Common myeloid progenitor, CD34-positive (primary cell): ENCODE results near the gene CDKN2AIPNL.

Source experiments
- CTCF ChIA-PET: fragments of 350-600 bp; sonication (Branson Sonifier 250); formaldehyde crosslinking; loops from one replicate; lab custom pipeline; 2021; ENCODE audit warnings: antibody characterized with exemption; lab: Charles Lee
- POLR2A ChIA-PET: fragments of 350-600 bp; sonication (Branson Sonifier 250); formaldehyde crosslinking; loops from one replicate; lab custom pipeline; 2021; ENCODE audit warnings: antibody characterized with exemption; lab: Charles Lee
- DNase-seq, 3 donors: peaks; one replicate each; pipeline versions ENCODE4 v3.0.0 to v3.0.0-alpha.2; 2013
- H3K27ac ChIP-seq, 2 experiments: 1 replicate in 1 of 2; 2 replicates in 1 of 2; pipeline ENCODE4 v1.7.0; 2013; ENCODE audit warnings: inconsistent platforms in 2 of 2, low read length in 2 of 2, mild to moderate bottlenecking in 2 of 2, low read depth in 1 of 2, moderate library complexity in 1 of 2; ENCODE audit not compliant: severe bottlenecking in 2 of 2, insufficient read depth in 1 of 2, poor library complexity in 1 of 2
- H3K27me3 ChIP-seq, 5 experiments: replicated peaks in 2 of 5; 1 replicate in 3 of 5; 2 replicates in 2 of 5; pipeline versions ENCODE4 v1.6.1 to v1.7.0; 2013; ENCODE audit warnings: low read length in 4 of 5, mild to moderate bottlenecking in 2 of 5, moderate library complexity in 2 of 5, inconsistent platforms in 1 of 5; ENCODE audit not compliant: insufficient read depth in 5 of 5, control insufficient read depth in 4 of 5
- H3K36me3 ChIP-seq, 4 experiments: 1 replicate in 2 of 4; 2 replicates in 2 of 4; pipeline versions ENCODE4 v1.6.1 to v1.7.0; 2013; ENCODE audit warnings: low read length in 3 of 4, control low read depth in 1 of 4, mild to moderate bottlenecking in 1 of 4; ENCODE audit not compliant: control insufficient read depth in 4 of 4, insufficient read depth in 4 of 4
- H3K4me1 ChIP-seq, 4 experiments: 1 replicate in 3 of 4; 2 replicates in 1 of 4; pipeline versions ENCODE4 v1.6.1 to v1.7.1; 2013; ENCODE audit warnings: low read length in 3 of 4, mild to moderate bottlenecking in 3 of 4, control low read depth in 1 of 4, inconsistent platforms in 1 of 4, moderate library complexity in 1 of 4; ENCODE audit not compliant: control insufficient read depth in 4 of 4, insufficient read depth in 4 of 4; ENCODE audit errors: control extremely low read depth in 1 of 4
- H3K4me3 ChIP-seq, 7 experiments: 1 replicate in 4 of 7; 2 replicates in 3 of 7; pipeline versions ENCODE4 v1.5.1 to v1.7.0; 2013; ENCODE audit warnings: mild to moderate bottlenecking in 7 of 7, low read length in 6 of 7, moderate library complexity in 6 of 7, inconsistent platforms in 2 of 7, low read depth in 2 of 7, control low read depth in 1 of 7; ENCODE audit not compliant: insufficient read depth in 4 of 7, control insufficient read depth in 1 of 7; ENCODE audit errors: extremely low read depth in 1 of 7
- H3K9me3 ChIP-seq, 5 experiments: 1 replicate in 4 of 5; 2 replicates in 1 of 5; pipeline versions ENCODE4 v1.6.1 to v1.7.1; 2013; ENCODE audit warnings: low read length in 4 of 5, mild to moderate bottlenecking in 2 of 5, inconsistent platforms in 1 of 5, low read depth in 1 of 5, moderate library complexity in 1 of 5; ENCODE audit not compliant: control insufficient read depth in 4 of 5, insufficient read depth in 2 of 5; ENCODE audit errors: control extremely low read depth in 1 of 5
- WGBS: methylation state at CpG from one replicate; pipeline ENCODE4 v1.1.5; 2013; ENCODE audit not compliant: insufficient coverage; 5-methylcytosine and 5-hydroxymethylcytosine counted together

CDKN2AIPNL gene

DNA sequence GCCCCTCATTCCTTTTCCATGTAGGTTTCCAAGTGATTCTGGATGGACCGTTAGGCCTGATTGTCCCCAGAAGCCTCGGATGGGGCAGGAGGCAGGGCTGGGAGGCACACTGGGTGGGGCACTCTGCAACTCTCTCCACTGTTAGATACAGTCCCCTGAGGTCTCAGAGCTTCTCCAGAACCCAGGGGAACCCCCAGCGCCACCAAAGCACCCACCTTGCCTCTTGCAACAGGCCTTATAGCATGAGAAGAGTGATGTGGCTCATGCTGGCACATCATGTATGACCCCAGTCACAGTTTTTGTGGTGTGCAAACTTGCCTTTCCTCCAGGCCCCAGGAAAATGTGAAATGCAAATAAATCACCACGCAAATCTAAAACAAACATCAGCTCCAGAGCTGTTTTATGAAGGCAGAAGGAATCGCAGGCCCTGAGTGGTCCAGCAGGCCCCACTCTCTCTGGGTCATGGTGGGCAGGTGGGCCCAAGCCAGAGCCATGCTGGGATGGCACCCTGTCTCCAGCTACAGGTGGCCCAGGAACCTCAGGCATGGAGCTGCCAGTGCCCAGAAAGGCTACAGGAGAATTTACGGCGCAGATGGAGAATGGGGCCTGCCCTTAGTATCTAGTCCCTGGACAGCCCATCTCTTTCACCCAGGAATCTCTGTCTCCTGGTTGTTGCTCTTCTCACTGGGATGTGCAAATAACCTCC, 36.3 kb upstream of the CDKN2AIPNL start:
- POLR2A ChIA-PET, result no interaction called here
- no peaks in the 10 kb centered on the region for H3K4me1 ChIP-seq

DNA sequence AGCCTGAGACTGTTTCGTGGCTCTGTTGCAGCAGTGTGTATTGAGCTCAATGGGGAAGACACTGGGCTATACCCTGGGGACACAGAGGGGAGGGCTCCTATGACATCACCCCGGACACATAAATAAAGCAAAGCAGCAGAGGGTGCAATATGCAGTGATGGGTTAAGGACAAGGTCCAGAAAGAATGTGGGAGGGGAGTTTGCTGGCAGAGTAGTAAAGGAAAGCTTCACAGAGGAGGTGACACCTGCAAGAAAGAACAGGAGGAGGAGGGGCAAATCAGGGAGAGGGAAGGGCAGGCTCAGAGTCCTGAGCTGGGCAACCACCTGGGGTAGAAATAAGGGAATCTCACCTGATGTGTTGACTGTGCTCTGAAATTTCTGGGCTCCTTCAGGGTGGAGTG, 35.3 kb upstream of the CDKN2AIPNL start:
- H3K27ac ChIP-seq, result no peak overlapping the region
- WGBS, result 100% methylated on average over 1 of the region's 2 CpGs
- no peak for DNase-seq
- no peaks in the 10 kb centered on the region for H3K4me1 ChIP-seq
- H3K4me3 ChIP-seq, result no peak overlapping the region
- CTCF ChIA-PET, result interaction anchor here (1.6 kb wide), 1 partner anchor 16 kb away, joined by 5 read pairs; no protein-coding TSS in a partner anchor
- H3K27me3 ChIP-seq, result no peaks in the 10 kb centered on the region
- no peaks in the 10 kb centered on the region for H3K9me3 ChIP-seq
- POLR2A ChIA-PET, result interaction anchor here (0.6 to 1.0 kb wide), 2 partner anchors 19 to 39 kb away, joined by 3 read pairs; no protein-coding TSS in a partner anchor
- H3K36me3 ChIP-seq, result no peaks in the 10 kb centered on the region

More for the DNA sequence above, 36.3 kb upstream of the CDKN2AIPNL start:
- DNase-seq, result no peak
- CTCF ChIA-PET, result interaction anchor here (1.4 to 1.6 kb wide), 3 partner anchors 11 to 63 kb away, joined by 3 to 5 read pairs (median 4); no protein-coding TSS in a partner anchor
- Histone ChIP-seq H3K4me3 (no peak overlapping the region), H3K9me3 (no peaks in the 10 kb centered on the region), H3K27ac (no peak overlapping the region), H3K36me3 (no peaks in the 10 kb centered on the region), H3K27me3 (no peaks in the 10 kb centered on the region)
- 98% methylated on average over 6 of the region's 7 CpGs for WGBS

GRCh38 chr5:134445856-134446818, 34.5 kb upstream of the CDKN2AIPNL start:
- WGBS, result 99% methylated on average over 8 of the region's 8 CpGs
- ChIA-PET POLR2A (interaction anchor here (1.0 kb wide), 1 partner anchor 18 kb away, joined by 3 read pairs; no protein-coding TSS in a partner anchor), CTCF (interaction anchor here (0.6 to 1.9 kb wide), 6 partner anchors 9 to 454 kb away, joined by 3 to 5 read pairs (median 4); partner anchors contain the start of gene CDKN2AIPNL)
- Histone ChIP-seq H3K27ac (no peak overlapping the region), H3K27me3 (no peaks in the 10 kb centered on the region), H3K36me3 (no peaks in the 10 kb centered on the region), H3K9me3 (no peaks in the 10 kb centered on the region), H3K4me1 (no peaks in the 10 kb centered on the region), H3K4me3 (no peak overlapping the region)
- DNase-seq, result no peak

- CTCF ChIA-PET, result interaction anchor here (0.7 to 1.9 kb wide), 4 partner anchors 8 to 34 kb away, joined by 3 to 5 read pairs (median 4); partner anchors contain the start of gene CDKN2AIPNL
- Histone ChIP-seq H3K27me3 (no peaks in the 10 kb centered on the region), H3K4me1 (no peaks in the 10 kb centered on the region), H3K36me3 (no peaks in the 10 kb centered on the region), H3K9me3 (no peaks in the 10 kb centered on the region), H3K27ac (no peak overlapping the region), H3K4me3 (no peak overlapping the region)
- POLR2A ChIA-PET, result no interaction called here
- WGBS, result 100% methylated on average over 2 of the region's 5 CpGs
- DNase-seq, result no peak
Observed at GRCh38 chr5:134444941-134445471, 33.3 kb upstream of the CDKN2AIPNL start.

- Histone ChIP-seq H3K36me3 (no peaks in the 10 kb centered on the region), H3K9me3 (no peaks in the 10 kb centered on the region), H3K27me3 (no peaks in the 10 kb centered on the region), H3K27ac (no peak overlapping the region), H3K4me3 (no peak overlapping the region), H3K4me1 (peaks cover 4 to 26% (median 19%) of the 10 kb centered on the region in 4 experiments)
- ChIA-PET POLR2A (interaction anchor here (0.6 kb wide), 1 partner anchor 9 kb away, joined by 4 read pairs; no protein-coding TSS in a partner anchor), CTCF (no interaction called here)
- WGBS, result no CpG with 5 or more reads among the region's 3 CpGs
- DNase-seq, result no peak
Observed at GRCh38 chr5:134440201-134440755, 28.6 kb upstream of the CDKN2AIPNL start.

DNA sequence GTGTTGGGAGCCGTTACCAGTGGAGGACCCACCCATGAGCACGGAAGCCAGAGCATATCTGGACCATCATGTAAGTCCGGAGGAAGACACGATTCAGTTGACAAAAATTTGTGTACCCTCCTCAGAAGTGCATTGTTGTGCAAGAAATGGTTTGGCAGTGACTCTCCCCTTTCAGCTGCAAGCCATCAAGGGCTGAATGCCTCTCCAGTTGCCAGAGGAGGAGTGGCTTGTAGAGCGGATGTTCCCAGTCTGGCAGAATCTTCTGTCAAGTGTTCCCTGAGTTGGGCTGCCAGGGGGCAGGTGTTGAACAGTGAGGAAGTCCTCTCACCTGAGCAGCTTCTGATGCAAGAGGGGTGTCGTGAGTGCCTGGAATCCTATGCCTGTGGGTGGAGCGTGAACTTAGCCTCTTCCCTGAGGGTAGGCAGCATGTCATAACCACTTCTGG, 27.6 kb upstream of the CDKN2AIPNL start:
- H3K9me3 ChIP-seq, result no peaks in the 10 kb centered on the region
- 91% methylated on average over 7 of the region's 7 CpGs for WGBS
- no peak overlapping the region for H3K27ac ChIP-seq
- H3K27me3 ChIP-seq, result no peaks in the 10 kb centered on the region
- peaks cover 4 to 26% (median 19%) of the 10 kb centered on the region in 4 experiments for H3K4me1 ChIP-seq
- no peak for DNase-seq
- H3K36me3 ChIP-seq, result no peaks in the 10 kb centered on the region
- ChIA-PET POLR2A (interaction anchor here (0.6 kb wide), 1 partner anchor 10 kb away, joined by 4 read pairs; no protein-coding TSS in a partner anchor), CTCF (interaction anchor here (1.1 kb wide), 1 partner anchor 28 kb away, joined by 3 read pairs; the partner anchor contains the start of gene CDKN2AIPNL)
- no peak overlapping the region for H3K4me3 ChIP-seq
